LNCaP clone FGC (cell line): ENCODE data around the gene TRPT1.

Experiments used
- DNase-seq: peaks from one replicate; pipeline ENCODE4 v3.0.0-alpha.2; 2011; ENCODE audit warnings: low read depth
- H3K4me3 ChIP-seq: 2 replicates; pipeline ENCODE4 v1.5.1; 2011; ENCODE audit warnings: mild to moderate bottlenecking, low read depth, low read length, control low read depth
- CTCF ChIP-seq: IDR thresholded peaks from 2 replicates; pipeline ENCODE4 v1.5.1; 2012; ENCODE audit warnings: mild to moderate bottlenecking; ENCODE audit not compliant: control insufficient read depth, insufficient read depth; ENCODE audit errors: extremely low read depth

The TRPT1 gene

GRCh38 chr11:64192434-64192833, 33.6 kb downstream of the TRPT1 start:
- H3K4me3 ChIP-seq = no peak overlapping the region
- no peak for DNase-seq
- no peak for TF ChIP-seq CTCF

DNA sequence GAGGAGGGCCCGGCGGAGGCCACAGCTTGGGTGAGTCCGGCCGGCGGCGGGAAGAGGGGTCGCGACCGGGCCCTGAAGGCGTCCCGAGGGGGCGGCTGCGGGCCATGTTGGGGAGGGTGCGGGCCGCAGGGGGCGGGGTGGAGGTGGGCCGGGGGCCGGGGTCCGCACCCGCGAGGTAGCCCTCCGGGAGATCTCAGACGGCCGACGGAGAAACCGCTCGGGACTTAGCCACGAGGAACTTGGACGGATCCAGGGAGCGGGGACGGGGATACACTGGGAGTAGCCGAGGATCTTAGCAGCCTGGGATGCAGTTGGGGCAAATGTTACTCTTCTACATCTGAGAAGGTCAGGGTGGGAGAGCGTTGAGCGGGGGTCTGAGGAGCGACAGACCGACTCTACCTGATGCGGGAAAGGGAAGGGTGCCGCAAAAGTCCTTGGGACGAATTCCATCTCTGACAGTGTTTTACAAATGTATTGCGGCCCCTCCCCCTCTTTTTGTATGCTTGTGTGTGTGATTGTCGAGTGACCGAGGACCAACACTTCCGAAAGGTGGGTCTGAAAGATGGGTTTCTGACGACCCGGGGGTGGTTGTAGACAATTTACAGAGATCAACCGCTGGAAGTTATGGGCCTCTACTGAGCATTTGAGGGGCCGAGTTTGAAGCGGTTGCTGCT, 39.4 kb downstream of the TRPT1 start:
- no peak for TF ChIP-seq CTCF
- DNase-seq = no peak
- no peak overlapping the region for H3K4me3 ChIP-seq

DNA sequence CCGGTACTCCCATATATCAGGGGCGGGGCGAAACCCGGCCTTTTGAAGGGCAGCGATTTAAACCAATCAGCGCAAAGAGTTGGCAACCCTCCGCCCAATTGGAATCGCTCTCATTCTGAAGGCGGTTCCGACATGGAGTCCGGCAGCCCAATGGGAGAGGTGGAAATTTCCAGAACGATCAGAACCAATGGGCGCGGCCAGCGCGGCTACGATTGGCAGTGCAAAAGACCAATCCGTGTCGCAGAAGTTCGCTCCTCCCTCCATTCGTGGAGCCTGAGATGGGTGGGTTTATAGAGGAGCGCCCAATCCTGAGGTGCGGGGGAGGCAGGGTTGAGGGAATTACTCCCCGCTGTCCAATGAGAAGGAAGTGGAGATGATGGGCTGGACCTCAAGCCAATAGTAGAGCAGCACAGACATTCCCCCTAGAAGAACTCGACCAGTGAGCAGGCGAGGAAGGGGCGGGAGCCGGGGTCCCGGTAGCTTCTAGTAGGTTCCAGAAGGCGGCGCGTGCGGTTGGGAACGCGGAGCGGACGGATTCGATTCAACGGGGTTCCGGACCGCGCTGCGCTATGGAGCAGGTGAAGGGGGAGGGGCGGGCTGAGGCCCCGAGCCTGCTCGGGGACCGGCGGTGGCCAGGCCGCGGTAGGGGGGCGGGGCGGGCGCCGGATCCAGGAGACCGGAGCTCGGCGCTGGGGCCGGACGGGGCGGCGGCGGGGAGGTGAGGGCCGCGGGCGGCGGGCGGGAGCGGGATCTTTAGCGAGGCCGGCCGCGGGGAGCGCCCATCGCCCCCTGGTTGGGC, 40.1 kb downstream of the TRPT1 start, which contains the start of gene STIP1:
STIP1 (plus strand) TSS at position 479 of the 799 bp plus-strand sequence; CDS start at position 570, 91 bp downstream.
- peak within 1 kb of the TSS; percentile 60; the same call in 1 of the 2 replicates for H3K4me3 ChIP-seq
- peak; percentile 38 for TF ChIP-seq CTCF
- peak; percentile 100 for DNase-seq

- TF ChIP-seq CTCF = no peak
- peak; percentile 58 for DNase-seq
- peak overlapping the region; percentile 60; the same call in 1 of the 2 replicates for H3K4me3 ChIP-seq
Observed at GRCh38 chr11:64185175-64185692, 40.8 kb downstream of the TRPT1 start.

DNA sequence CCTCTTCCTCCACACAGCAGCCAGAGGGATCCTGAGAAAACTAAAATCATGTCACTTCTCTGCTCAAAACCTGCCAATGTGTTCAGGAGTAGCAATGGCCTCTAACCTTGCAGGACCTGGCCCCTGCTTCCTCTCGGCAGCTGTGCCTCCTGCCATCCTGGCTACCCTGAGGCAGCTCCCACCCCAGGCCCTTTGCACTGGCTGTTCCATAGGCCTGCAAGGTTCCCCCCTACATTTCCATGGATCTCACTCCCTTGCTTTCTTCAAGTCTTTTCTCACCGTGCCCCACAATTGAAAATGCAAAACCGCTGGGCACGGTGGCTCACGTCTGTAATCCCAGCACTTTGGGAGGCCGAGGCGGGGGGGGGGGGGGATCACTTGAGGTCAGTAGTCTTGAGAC, 42.1 kb downstream of the TRPT1 start:
- DNase-seq = no peak
- no peak for TF ChIP-seq CTCF
- no peak overlapping the region for H3K4me3 ChIP-seq

DNA sequence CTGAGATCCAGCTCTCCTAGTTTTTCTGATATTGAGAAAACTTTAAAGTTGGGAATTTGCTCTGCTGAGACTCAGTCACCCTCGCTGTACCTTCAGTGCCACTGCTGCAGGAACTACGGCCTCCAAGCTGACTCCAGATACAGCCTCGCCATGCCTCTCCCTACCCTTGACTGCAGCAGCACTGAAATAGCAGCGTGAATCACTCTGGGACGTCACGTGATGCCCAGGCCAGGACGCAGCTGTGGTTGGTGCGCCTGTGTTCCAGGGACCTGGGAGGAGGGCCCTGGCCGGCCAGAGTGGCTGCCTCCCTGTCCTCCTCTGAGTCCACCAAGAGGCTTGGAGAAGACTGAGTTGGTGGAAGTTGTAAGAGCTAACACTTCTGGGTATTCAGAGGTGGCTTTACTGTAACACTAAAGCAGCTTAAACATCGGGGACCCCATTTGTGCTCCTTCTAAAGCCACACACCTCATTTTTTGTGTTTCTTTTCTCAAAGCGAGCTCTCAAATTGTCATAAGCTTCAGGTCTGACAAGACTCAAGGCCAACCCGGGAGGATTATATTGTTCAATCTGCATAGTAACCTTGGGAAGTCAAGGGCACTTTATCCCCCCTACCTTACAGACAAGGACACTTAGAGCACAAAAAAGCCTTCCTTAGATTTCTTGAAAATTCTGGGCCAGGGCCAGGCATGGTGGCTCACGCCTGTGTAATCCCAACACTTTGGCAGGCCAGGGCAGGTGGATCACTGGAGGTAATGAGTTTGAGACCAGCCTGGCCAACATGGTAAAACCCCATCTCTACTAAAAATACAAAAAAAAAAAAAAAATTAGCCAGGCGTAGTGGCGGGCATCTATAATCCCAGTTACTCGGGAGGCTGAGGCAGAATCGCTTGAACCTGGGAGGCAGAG, 44.2 kb downstream of the TRPT1 start:
- no peak for DNase-seq
- no peak for TF ChIP-seq CTCF
- H3K4me3 ChIP-seq = no peak overlapping the region
